ENCODE data around the gene ABL2. TPM values are rescaled to one million over a fixed set of nuclear protein-coding genes. Genes with fewer than 3 reads are reported as not detected.

Gene ABL2

GRCh38 chr1:179053486-179053885 is 176.0 kb downstream of the ABL2 start:
- no peak overlapping the region for H3K9ac ChIP-seq (ENCODE audit: low read depth, low read length)
- H3K4me3 ChIP-seq (ENCODE audit: low read length) = no peak overlapping the region
- peaks cover 6% of the 10 kb centered on the region for H3K4me1 ChIP-seq (ENCODE audit: control insufficient read depth, insufficient read depth, low read length)
- no peaks in the 10 kb centered on the region for H3K27me3 ChIP-seq (ENCODE audit: control insufficient read depth, insufficient read depth, low read length)
- H3K36me3 ChIP-seq (ENCODE audit: insufficient read depth, low read length) = peaks cover 6% of the 10 kb centered on the region
- no peak overlapping the region for H3K4me2 ChIP-seq (ENCODE audit: low read length)
- H3K9me3 ChIP-seq (replicated peaks; ENCODE audit: low read length) = no peaks in the 10 kb centered on the region

- Histone ChIP-seq H3K4me1 (ENCODE audit: control insufficient read depth, insufficient read depth, low read length) (peaks cover 2% of the 10 kb centered on the region), H3K9me3 (replicated peaks; ENCODE audit: low read length) (no peaks in the 10 kb centered on the region), H3K4me3 (ENCODE audit: low read length) (no peak overlapping the region), H3K36me3 (ENCODE audit: insufficient read depth, low read length) (peaks cover 6% of the 10 kb centered on the region), H3K9ac (ENCODE audit: low read depth, low read length) (no peak overlapping the region), H3K4me2 (ENCODE audit: low read length) (no peak overlapping the region), H3K27me3 (ENCODE audit: control insufficient read depth, insufficient read depth, low read length) (no peaks in the 10 kb centered on the region)
Observed at GRCh38 chr1:179052776-179053175, 176.7 kb downstream of the ABL2 start.

Small RNA genes lying within 50 kb of the gene (small RNA-seq; reads per million reads assigned to genes)
- gene AL512326.2 (not detected), gene AL512326.3 (not detected), gene EIF4A1P11 (not detected), gene RF00272 (not detected)

Data from skeletal muscle satellite cell (primary cell).